ENCODE data around the gene TMC1. TPM values are rescaled to one million over a fixed set of nuclear protein-coding genes. Genes with fewer than 3 reads are reported as not detected.

TMC1 gene
- total and polyA plus RNA-seq, 2 of the 13 experiments (the other 11 are each of a cell fraction or from before 2014, with no cell fraction given): 0.02 to 0.03 TPM

GRCh38 chr9:72557549-72557948 is 36.1 kb downstream of the TMC1 start (continued):
- TF ChIP-seq CHD2 (IDR thresholded peaks at IDR 0.05; ENCODE audit: low read depth, low read length) (no peak), EP300 (IDR thresholded peaks at IDR 0.05; ENCODE audit: low read depth in 2 of 2, low read length in 2 of 2) (peak in 1 of 2 experiments; percentile 50; a peak in 2 of 4 replicates), EP300 (CRISPR knock-in tag; IDR thresholded peaks at IDR 0.05; ENCODE audit: borderline replicate concordance) (no peak; the same call in 1 of the 2 replicates), CCAR2 (optimal IDR thresholded peaks at IDR 0.05; ENCODE audit: low read depth, low read length) (no peak), KLF6 (CRISPR knock-in tag; IDR thresholded peaks at IDR 0.05) (no peak), POLR2AphosphoS5 (IDR thresholded peaks at IDR 0.05; ENCODE audit: low read depth, low read length) (no peak), RARA (CRISPR knock-in tag; IDR thresholded peaks at IDR 0.05) (peak; percentile 52; the same call in 1 of the 2 replicates), TP53 (CRISPR knock-in tag; conservative IDR thresholded peaks at IDR 0.05) (no peak), IKZF4 (CRISPR knock-in tag; IDR thresholded peaks at IDR 0.05; ENCODE audit: borderline replicate concordance, low read depth, not compliant biosample characterization) (no peak), STAG1 (CRISPR knock-in tag; IDR thresholded peaks at IDR 0.05) (no peak), ATF1 (CRISPR knock-in tag; IDR thresholded peaks at IDR 0.05) (no peak), HBP1 (CRISPR knock-in tag; IDR thresholded peaks at IDR 0.05; ENCODE audit: low read depth) (no peak), ARID5B (CRISPR knock-in tag; IDR thresholded peaks at IDR 0.05) (peak; percentile 67; the same call in 1 of the 2 replicates), GATAD1 (CRISPR knock-in tag; IDR thresholded peaks at IDR 0.05) (no peak), JUN (CRISPR knock-in tag; IDR thresholded peaks at IDR 0.05) (0 out of 2 replicates have a peak, but pooled peaks have one; percentile 45), GPN1 (CRISPR knock-in tag; IDR thresholded peaks at IDR 0.05; ENCODE audit: borderline replicate concordance) (no peak), TRAFD1 (CRISPR knock-in tag; IDR thresholded peaks at IDR 0.05; ENCODE audit: borderline replicate concordance) (no peak), HMGXB4 (CRISPR knock-in tag; IDR thresholded peaks at IDR 0.05; ENCODE audit: borderline replicate concordance in 1 of 2, low read depth in 1 of 2) (no peak), ZNF660 (CRISPR knock-in tag; IDR thresholded peaks at IDR 0.05; ENCODE audit: borderline replicate concordance, low read depth) (no peak), ZNF501 (CRISPR knock-in tag; IDR thresholded peaks at IDR 0.05) (no peak), ZNF225 (CRISPR knock-in tag; IDR thresholded peaks at IDR 0.05) (no peak), SAP130 (CRISPR knock-in tag; IDR thresholded peaks at IDR 0.05; ENCODE audit: low read depth) (0 out of 2 replicates have a peak, but pooled peaks have one; percentile 13), HOXD1 (CRISPR knock-in tag; IDR thresholded peaks at IDR 0.05) (no peak)

Data from HepG2 (cell line).